Endothelial cell of umbilical vein (primary cell): ENCODE data around the gene OSBPL10. TPM values are rescaled to one million over a fixed set of nuclear protein-coding genes. Genes with fewer than 3 reads are reported as not detected.

Experiments
- BruUV-seq: library from RNA; stranded (reverse); fragments of 400-500 nt; replicated peaks from 2 replicates; lab custom pipeline; 2021; lab: Mats Ljungman, UMichigan
- CTCF ChIA-PET: fragments of 300-600, 350-600 bp; sonication (Branson Sonifier 250); formaldehyde crosslinking; loops from one replicate; lab custom pipeline; 2021; ENCODE audit warnings: antibody characterized with exemption, inconsistent platforms; lab: Charles Lee
- POLR2A ChIA-PET: fragments of 300-600, 350-600 bp; sonication (Branson Sonifier 250); formaldehyde crosslinking; loops from one replicate; lab custom pipeline; 2021; ENCODE audit warnings: antibody characterized with exemption, inconsistent platforms; lab: Charles Lee
- DNase-seq: peaks from one replicate; pipeline ENCODE4 v3.0.0-alpha.2; 2011; ENCODE audit warnings: low read depth, low spot score
- FAIRE-seq: peaks from 2 replicates; lab custom pipeline; 2011; peaks lifted over from hg19 to GRCh38; lab: Jason Lieb, UNC
- H2AFZ ChIP-seq: 2 replicates; pipeline ENCODE4 v1.6.0; 2012; ENCODE audit warnings: low read depth, low read length, control low read depth, inconsistent platforms
- H3K27ac ChIP-seq: 2 replicates; pipeline ENCODE4 v1.5.1; 2011; ENCODE audit warnings: low read depth, mild to moderate bottlenecking, control low read depth, low read length, moderate library complexity; ENCODE audit not compliant: insufficient read depth
- H3K27me3 ChIP-seq, 2 experiments: 2 replicates each; pipeline versions ENCODE4 v1.6.0 to v1.6.1; 2011; ENCODE audit warnings: low read length in 2 of 2, mixed read lengths in 1 of 2; ENCODE audit not compliant: control insufficient read depth in 2 of 2, insufficient read depth in 2 of 2
- H3K36me3 ChIP-seq, 2 experiments: 2 replicates in 1 of 2; 3 replicates in 1 of 2; pipeline ENCODE4 v1.5.1; 2011; ENCODE audit warnings: low read length in 2 of 2, mild to moderate bottlenecking in 1 of 2, moderate library complexity in 1 of 2; ENCODE audit not compliant: control insufficient read depth in 2 of 2, insufficient read depth in 2 of 2; ENCODE audit errors: extremely low read depth in 1 of 2
- H3K4me1 ChIP-seq: 3 replicates; pipeline ENCODE4 v1.5.1; 2011; ENCODE audit warnings: mild to moderate bottlenecking, low read length; ENCODE audit not compliant: control insufficient read depth, insufficient read depth; ENCODE audit errors: extremely low read depth
- H3K4me2 ChIP-seq: 2 replicates; pipeline ENCODE4 v1.6.1; 2011; ENCODE audit warnings: low read length, control low read depth, mixed read lengths; ENCODE audit not compliant: insufficient read depth
- H3K4me3 ChIP-seq, 3 experiments: fragments of 200-600 bp in 1 of 3; sonication (generic), shearing (Covaris generic) in 1 of 3; replicated peaks in 1 of 3; 2 replicates each; pipeline ENCODE4 v1.5.1; 2011 to 2016; ENCODE audit warnings: control low read depth in 3 of 3, low read length in 3 of 3, mild to moderate bottlenecking in 2 of 3, inconsistent platforms in 1 of 3, low read depth in 1 of 3, moderate library complexity in 1 of 3; ENCODE audit not compliant: insufficient read depth in 1 of 3
- H3K79me2 ChIP-seq: 2 replicates; pipeline ENCODE4 v1.6.0; 2012; ENCODE audit warnings: low read length, inconsistent platforms; ENCODE audit not compliant: control insufficient read depth, insufficient read depth
- H3K9ac ChIP-seq: replicated peaks from 2 replicates; pipeline ENCODE3; 2011; ENCODE audit warnings: low read length, control low read depth; ENCODE audit not compliant: insufficient read depth; ENCODE audit errors: extremely low read depth
- H3K9me1 ChIP-seq: replicated peaks from 3 replicates; pipeline ENCODE4 v1.6.0; 2011; ENCODE audit warnings: mild to moderate bottlenecking, low read length; ENCODE audit not compliant: control insufficient read depth, insufficient read depth; ENCODE audit errors: extremely low read depth
- H3K9me3 ChIP-seq: replicated peaks from 2 replicates; pipeline ENCODE4 v1.5.1; 2012; ENCODE audit warnings: low read length, inconsistent platforms; ENCODE audit not compliant: control insufficient read depth, insufficient read depth
- H4K20me1 ChIP-seq: replicated peaks from 2 replicates; pipeline ENCODE3; 2011; ENCODE audit warnings: mild to moderate bottlenecking, low read length; ENCODE audit not compliant: control insufficient read depth, insufficient read depth; ENCODE audit errors: extremely low read depth
- CTCF ChIP-seq, 2 donors: IDR thresholded peaks; 1 replicate in 1 of 2; 2 replicates in 1 of 2; pipeline ENCODE4 v1.5.1; 2011; ENCODE audit warnings: low read length in 2 of 2, mild to moderate bottlenecking in 2 of 2, moderate library complexity in 2 of 2, control low read depth in 1 of 2, inconsistent platforms in 1 of 2, low read depth in 1 of 2; ENCODE audit not compliant: insufficient read depth in 1 of 2; ENCODE audit errors: extremely low read depth in 1 of 2
- EZH2 ChIP-seq: IDR thresholded peaks from 2 replicates; pipeline ENCODE4 v1.6.1; 2012; ENCODE audit warnings: borderline replicate concordance, low read depth, mild to moderate bottlenecking, moderate library complexity, low read length, inconsistent platforms; ENCODE audit not compliant: severe bottlenecking
- FOS ChIP-seq: IDR thresholded peaks from 2 replicates; pipeline ENCODE4 v1.6.1; 2011; ENCODE audit warnings: mild to moderate bottlenecking, low read length, moderate library complexity, borderline replicate concordance; ENCODE audit not compliant: insufficient read depth
- GATA2 ChIP-seq: IDR thresholded peaks from 2 replicates; pipeline ENCODE4 v1.7.0; 2011; ENCODE audit warnings: low read depth, mild to moderate bottlenecking, moderate library complexity, mixed read lengths, low read length; ENCODE audit not compliant: insufficient read length, insufficient read depth
- JUN ChIP-seq: IDR thresholded peaks from 2 replicates; pipeline ENCODE4 v1.6.1; 2011; ENCODE audit warnings: borderline replicate concordance, low read depth; ENCODE audit not compliant: insufficient read length, insufficient read depth
- MAX ChIP-seq: IDR thresholded peaks from 2 replicates; pipeline ENCODE4 v1.6.1; 2011; ENCODE audit not compliant: insufficient read depth, insufficient read length
- MYC ChIP-seq: IDR thresholded peaks from one replicate; pipeline ENCODE4 v1.6.1; 2011; ENCODE audit warnings: mild to moderate bottlenecking, low read depth, low read length
- POLR2A ChIP-seq: IDR thresholded peaks from 2 replicates; pipeline ENCODE4 v1.6.1; 2012; ENCODE audit warnings: low read depth, mild to moderate bottlenecking, control low read depth, low read length
- POLR2AphosphoS5 ChIP-seq: IDR thresholded peaks from 2 replicates; pipeline ENCODE4 v1.6.1; 2012; ENCODE audit warnings: low read depth, mild to moderate bottlenecking, control low read depth, low read length, moderate library complexity; ENCODE audit not compliant: insufficient read depth
- dilution Hi-C: fragments of 300-500 bp; cut with MboI; formaldehyde crosslinking; loops from one replicate; pipeline ENCODE4 v1.15.0; 2019; ENCODE audit warnings: low sequenced_read_pairs; ENCODE audit not compliant: extremely low pct_ligation_motif_present
- intact Hi-C: fragments of 100-400 bp; cut with micrococcal nuclease; formaldehyde crosslinking; loops from one replicate; pipeline ENCODE4 v1.10.0; 2022
- polyA plus RNA-seq, 4 experiments: library from polyadenylated mRNA; depleted of rRNA in 3 of 4; stranded (reverse) in 3 of 4; unstranded in 1 of 4; fragments of >200 nt; gene quantifications; 2 replicates each; pipeline versions ENCODE4 v1.2.1 to v1.2.3, GENCODE V29; 2011 to 2012; ENCODE audit warnings: missing spikeins in 1 of 4
- total RNA-seq: library from RNA; stranded (reverse); gene quantifications from 2 replicates; pipeline ENCODE4 v1.2.3, GENCODE V29; 2021

The OSBPL10 gene
- total and polyA plus RNA-seq, 2 donors (not counting 3 experiments of a cell fraction or from before 2014, with no cell fraction given): 10.8 to 47.6 TPM

GRCh38 chr3:31620656-31621055 lies 360.4 kb downstream of the OSBPL10 start:
- no peaks in the 10 kb centered on the region for H3K79me2 ChIP-seq
- no peak for DNase-seq
- H3K9me1 ChIP-seq: no peaks in the 10 kb centered on the region
- no peak overlapping the region for H3K4me3 ChIP-seq
- no peak overlapping the region for H2AFZ ChIP-seq
- no peaks in the 10 kb centered on the region for H3K9me3 ChIP-seq
- intact Hi-C loops (no loop called here), dilution Hi-C loops (no loop called here)
- CTCF ChIA-PET: interaction anchor here (0.6 kb wide), 1 partner anchor 149 kb away, joined by 3 read pairs; no protein-coding TSS in a partner anchor
- BruUV-seq: no TSS peak
- H3K27me3 ChIP-seq: no peaks in the 10 kb centered on the region
- no peaks in the 10 kb centered on the region for H3K4me1 ChIP-seq
- H4K20me1 ChIP-seq: no peaks in the 10 kb centered on the region
- no peak overlapping the region for H3K9ac ChIP-seq
- no peak for FAIRE-seq
- no peak for TF ChIP-seq FOS
- no peak for TF ChIP-seq MAX
- no peak for TF ChIP-seq JUN
- TF ChIP-seq GATA2: no peak
- TF ChIP-seq POLR2AphosphoS5: no peak
- no peak for TF ChIP-seq MYC
- TF ChIP-seq CTCF (IDR thresholded peaks at IDR 0.05; ENCODE audit: extremely low read depth in 1 of 2, insufficient read depth in 1 of 2, low read depth in 1 of 2, low read length in 2 of 2): no peak
- no peak for TF ChIP-seq POLR2A
- TF ChIP-seq EZH2: no peak
- no peak overlapping the region for H3K27ac ChIP-seq
- H3K36me3 ChIP-seq: peaks cover 0 to 9% of the 10 kb centered on the region in 2 experiments
- POLR2A ChIA-PET: no interaction called here
- no peak overlapping the region for H3K4me2 ChIP-seq
